SK-N-MC (cell line): ENCODE measurements around the gene TMC1.

ENCODE experiments used
- EZH2 ChIP-seq: fragments of 200-600 bp; sonication (generic); IDR thresholded peaks from one replicate; pipeline ENCODE4 v1.6.1; 2017; ENCODE audit warnings: antibody characterized with exemption
- POLR2AphosphoS5 ChIP-seq: IDR thresholded peaks from 2 replicates; pipeline ENCODE4 v1.6.1; 2012; ENCODE audit warnings: mild to moderate bottlenecking, low read depth, low read length, borderline replicate concordance

- no peak for TF ChIP-seq POLR2AphosphoS5
- TF ChIP-seq EZH2 = no peak
Measured at GRCh38 chr9:72480921-72481320, 40.5 kb upstream of the TMC1 start.
